Skin of body (tissue), 2 donors: ENCODE measurements around the gene IBA57. TPM values are rescaled to one million over a fixed set of nuclear protein-coding genes. Genes with fewer than 3 reads are reported as not detected.
"Not testable (repeated sequence)": the region's sequence is repeated elsewhere in the genome, so short reads cannot be mapped to it uniquely, and the experiment has no call there.

Experiments used
- DNase-seq: peaks from one replicate; lab custom pipeline; 2025; lab: John Stamatoyannopoulos, UW
- total RNA-seq: library from RNA; depleted of rRNA; stranded (reverse); fragments of >200 nt; gene quantifications from one replicate; pipeline ENCODE4 v1.2.3, GENCODE V29; 2014

IBA57 gene
- total RNA-seq, 1 donor from 2014 or later, result 5.0 TPM

- no peak for DNase-seq
These were observed 46.9 kb downstream of the IBA57 start for GRCh38 chr1:228212415-228212965.

DNA sequence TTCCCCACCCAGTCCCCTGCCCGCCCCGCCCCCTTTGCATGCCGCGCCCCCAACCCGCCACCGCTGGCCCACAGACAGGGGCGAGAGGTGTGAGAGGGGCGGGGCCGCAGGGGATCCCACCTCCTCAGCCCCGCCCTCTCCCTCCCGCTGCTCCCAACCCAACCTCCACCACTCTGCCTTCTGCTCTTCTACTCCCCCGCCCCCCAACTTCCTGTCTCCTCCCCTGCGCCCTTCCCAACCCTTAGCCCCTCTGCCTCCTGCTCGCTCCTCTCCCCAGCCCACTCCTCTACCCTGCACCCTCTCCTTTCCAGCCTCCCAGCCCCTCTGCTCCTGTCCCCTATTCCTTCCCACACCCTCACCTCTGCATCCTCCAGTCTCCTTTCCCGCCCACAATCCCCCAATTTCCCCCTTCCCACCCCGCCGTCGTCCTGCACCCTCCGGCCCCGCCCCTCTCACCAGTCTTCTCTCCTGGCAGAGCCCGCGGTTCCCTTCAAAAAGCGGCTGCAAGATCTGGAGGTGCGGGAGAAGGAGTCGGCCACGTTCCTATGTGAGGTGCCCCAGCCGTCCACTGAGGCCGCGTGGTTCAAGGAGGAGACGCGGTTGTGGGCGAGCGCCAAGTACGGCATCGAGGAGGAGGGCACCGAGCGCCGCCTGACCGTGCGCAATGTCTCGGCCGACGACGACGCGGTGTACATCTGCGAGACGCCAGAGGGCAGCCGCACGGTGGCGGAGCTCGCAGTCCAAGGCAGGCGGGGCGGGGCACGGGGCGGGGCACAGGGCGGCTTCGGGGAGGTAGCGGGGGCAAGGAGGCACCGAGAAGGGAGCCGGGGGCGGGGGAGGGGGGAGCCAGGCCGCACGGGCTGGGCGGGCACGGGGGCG, 47.6 kb downstream of the IBA57 start:
- DNase-seq, result peak; percentile 44

- DNase-seq, result no peak
These were observed 48.6 kb downstream of the IBA57 start for GRCh38 chr1:228213917-228214808.

DNA sequence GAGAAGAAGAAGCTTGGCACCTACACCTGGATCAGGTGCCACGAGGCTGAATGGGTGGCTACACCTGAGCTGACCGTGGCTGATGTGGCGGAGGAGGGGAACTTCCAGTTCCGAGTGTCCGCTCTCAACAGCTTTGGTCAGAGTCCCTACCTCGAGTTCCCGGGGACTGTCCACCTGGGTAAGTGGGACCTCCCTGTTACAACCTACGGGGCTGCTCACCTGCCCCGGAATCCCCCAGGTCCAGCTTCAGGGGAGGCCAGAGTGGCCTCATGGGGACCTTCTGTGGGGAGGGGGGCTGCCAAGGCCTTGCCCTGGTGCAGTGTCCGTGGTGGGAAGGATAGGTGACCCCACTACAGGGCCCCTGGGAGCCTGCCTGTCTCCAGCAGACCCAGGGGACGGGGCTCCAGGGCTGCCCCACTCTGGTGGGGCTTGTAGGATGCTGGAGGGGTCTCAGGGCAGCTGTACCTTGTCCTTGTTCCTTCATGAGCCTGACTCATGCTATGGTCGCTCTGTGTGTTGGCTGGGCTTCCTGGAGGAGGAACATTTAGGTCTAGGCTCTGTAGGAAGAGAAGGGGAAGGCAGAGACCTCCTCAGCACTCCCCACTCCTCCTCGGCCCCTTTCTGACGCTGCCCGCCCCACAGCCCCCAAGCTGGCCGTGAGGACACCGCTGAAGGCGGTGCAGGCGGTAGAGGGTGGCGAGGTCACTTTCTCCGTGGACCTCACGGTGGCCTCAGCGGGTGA, 49.5 kb downstream of the IBA57 start:
- DNase-seq, result no peak

- no peak for DNase-seq
These were observed 50.1 kb downstream of the IBA57 start for GRCh38 chr1:228215663-228216116.

GRCh38 chr1:228216371-228217320, 51.0 kb downstream of the IBA57 start:
- no peak for DNase-seq

GRCh38 chr1:228217551-228218344, 52.1 kb downstream of the IBA57 start:
- DNase-seq, result peak; percentile 34

- DNase-seq, result no peak
These were observed 53.1 kb downstream of the IBA57 start for GRCh38 chr1:228218513-228219244.

GRCh38 chr1:228219245-228219961, 53.8 kb downstream of the IBA57 start:
- DNase-seq, result no peak

- DNase-seq, result no peak
These were observed 54.6 kb downstream of the IBA57 start for GRCh38 chr1:228219962-228220780.

DNA sequence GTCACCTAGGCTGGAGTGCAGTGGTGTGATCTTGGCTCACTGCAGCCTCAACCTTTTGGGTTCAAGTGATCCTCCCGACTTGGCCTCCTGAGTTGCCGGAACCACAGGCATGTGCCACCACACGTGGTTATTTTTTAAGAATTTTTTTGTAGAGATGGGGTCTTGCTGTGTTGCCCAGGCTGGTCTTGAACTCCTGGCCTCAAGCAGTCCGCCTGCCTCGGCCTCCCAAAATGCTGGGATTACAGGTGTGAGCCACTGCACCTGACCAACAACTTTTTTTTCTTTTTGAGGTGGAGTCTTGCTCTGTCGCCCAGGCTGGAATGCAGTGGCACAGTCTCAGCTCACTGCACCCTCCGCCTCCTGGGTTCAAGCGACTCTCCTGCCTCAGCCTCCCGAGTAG, 55.5 kb downstream of the IBA57 start:
- DNase-seq, result not testable (repeated sequence)

DNA sequence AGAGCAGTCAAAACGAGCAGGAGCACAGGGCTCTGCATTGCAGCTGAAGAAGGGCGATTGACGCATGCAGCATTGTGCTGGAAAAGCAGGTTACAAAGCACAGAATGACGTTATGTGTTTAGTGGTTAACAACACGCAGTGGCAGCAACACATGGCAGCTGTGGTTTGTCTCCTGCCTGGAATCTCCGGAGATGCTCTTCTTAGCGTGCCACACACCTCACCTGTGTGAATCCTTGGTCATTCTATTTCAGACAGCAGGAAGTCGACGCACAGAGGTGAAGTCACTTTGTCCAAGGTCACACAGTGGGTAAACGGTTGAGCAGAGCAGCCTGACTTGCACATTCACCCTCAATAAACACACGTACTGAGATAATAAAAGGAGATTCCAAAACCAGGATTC, 56.9 kb downstream of the IBA57 start:
- DNase-seq, result no peak

GRCh38 chr1:228224198-228225164, 58.9 kb downstream of the IBA57 start:
- DNase-seq, result no peak

- no peak for DNase-seq
These were observed 59.6 kb downstream of the IBA57 start for GRCh38 chr1:228225165-228225710.

DNA sequence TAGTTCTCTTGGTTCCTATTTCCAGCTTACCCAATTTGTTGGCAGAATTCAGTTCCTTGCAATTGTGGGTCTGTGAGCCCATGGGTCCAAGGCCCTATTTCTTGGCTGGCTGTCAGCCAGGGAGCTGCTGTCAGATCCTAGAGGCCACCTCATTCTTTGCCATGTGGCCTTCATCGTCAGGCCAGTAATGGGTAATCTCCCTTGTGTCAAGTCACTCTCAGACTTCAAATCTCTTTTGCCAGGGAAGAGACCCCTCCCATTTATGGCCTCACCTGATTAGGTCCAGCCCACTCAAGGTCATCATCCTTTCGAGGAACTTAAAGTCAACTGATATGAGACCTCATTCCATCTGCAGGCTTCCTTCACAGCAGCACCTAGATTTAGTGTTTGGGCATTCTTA, 60.1 kb downstream of the IBA57 start:
- DNase-seq, result no peak
